Liver (tissue), 9 donors: Measurements from ENCODE around the gene RUSC2. TPM values are rescaled to one million over a fixed set of nuclear protein-coding genes. Genes with fewer than 3 reads are reported as not detected.

Experiments used
- DNase-seq: peaks from one replicate; pipeline ENCODE4 v3.0.0-alpha.2; 2017; ENCODE audit warnings: low spot score
- H3K27ac ChIP-seq, 2 donors: one replicate each; pipeline ENCODE4 v1.7.0; 2013; ENCODE audit warnings: inconsistent platforms in 2 of 2, low read length in 2 of 2, control low read depth in 1 of 2, low read depth in 1 of 2, mild to moderate bottlenecking in 1 of 2
- H3K27me3 ChIP-seq, 4 donors: one replicate each; pipeline versions ENCODE4 v1.6.1 to v1.7.0; 2013; ENCODE audit warnings: low read length in 3 of 4, inconsistent platforms in 1 of 4, mild to moderate bottlenecking in 1 of 4, moderate library complexity in 1 of 4; ENCODE audit not compliant: control insufficient read depth in 4 of 4, insufficient read depth in 4 of 4
- H3K36me3 ChIP-seq, 4 donors: one replicate each; pipeline versions ENCODE4 v1.6.1 to v1.7.0; 2013; ENCODE audit warnings: low read length in 3 of 4, mild to moderate bottlenecking in 3 of 4, low read depth in 1 of 4, moderate library complexity in 1 of 4; ENCODE audit not compliant: control insufficient read depth in 4 of 4, insufficient read depth in 3 of 4
- H3K4me1 ChIP-seq, 4 donors: one replicate each; pipeline versions ENCODE4 v1.6.1 to v1.7.0; 2013; ENCODE audit warnings: low read length in 3 of 4, mild to moderate bottlenecking in 3 of 4, moderate library complexity in 1 of 4; ENCODE audit not compliant: control insufficient read depth in 4 of 4, insufficient read depth in 4 of 4
- H3K4me3 ChIP-seq, 3 donors: one replicate each; pipeline versions ENCODE4 v1.6.1 to v1.7.0; 2013; ENCODE audit warnings: low read length in 3 of 3, control low read depth in 1 of 3, low read depth in 1 of 3, mild to moderate bottlenecking in 1 of 3
- H3K9ac ChIP-seq, 2 donors: one replicate each; pipeline ENCODE4 v1.7.0; 2013; ENCODE audit warnings: low read length in 2 of 2, mild to moderate bottlenecking in 2 of 2, moderate library complexity in 2 of 2, control low read depth in 1 of 2, low read depth in 1 of 2
- H3K9me3 ChIP-seq, 4 donors: one replicate each; pipeline versions ENCODE4 v1.6.1 to v1.7.0; 2013; ENCODE audit warnings: low read length in 3 of 4; ENCODE audit not compliant: control insufficient read depth in 4 of 4
- CTCF ChIP-seq: fragments of 150-350 bp; IDR thresholded peaks from 2 replicates; pipeline ENCODE4 v1.5.1; 2017; ENCODE audit warnings: improper control_type of control experiment, low read depth, low read length; ENCODE audit not compliant: missing input control
- EGR1 ChIP-seq, 2 donors: IDR thresholded peaks; 2 replicates each; pipeline ENCODE4 v1.6.1; 2016 to 2018; ENCODE audit warnings: antibody characterized with exemption in 2 of 2, low read depth in 2 of 2
- FOXA1 ChIP-seq: IDR thresholded peaks from 2 replicates; pipeline ENCODE4 v1.6.1; 2016; ENCODE audit warnings: antibody characterized with exemption
- FOXA2 ChIP-seq: IDR thresholded peaks from 2 replicates; pipeline ENCODE4 v1.6.1; 2016; ENCODE audit warnings: antibody characterized with exemption
- GABPA ChIP-seq, 2 donors: IDR thresholded peaks in 1 of 2; conservative IDR thresholded peaks in 1 of 2; 2 replicates each; pipeline ENCODE4 v1.6.1; 2016; ENCODE audit warnings: antibody characterized with exemption in 2 of 2, mild to moderate bottlenecking in 1 of 2, moderate library complexity in 1 of 2
- HNF4G ChIP-seq: IDR thresholded peaks from 2 replicates; pipeline ENCODE4 v1.6.1; 2016; ENCODE audit warnings: antibody characterized with exemption
- NR2F2 ChIP-seq: IDR thresholded peaks from 2 replicates; pipeline ENCODE4 v1.6.1; 2016; ENCODE audit warnings: antibody characterized with exemption
- RAD21 ChIP-seq, 2 donors: IDR thresholded peaks; 2 replicates each; pipeline ENCODE4 v1.6.1; 2016; ENCODE audit warnings: antibody characterized with exemption in 2 of 2, mild to moderate bottlenecking in 2 of 2
- RXRA ChIP-seq, 2 donors: IDR thresholded peaks; 2 replicates each; pipeline ENCODE4 v1.6.1; 2017 to 2018; ENCODE audit warnings: antibody characterized with exemption in 2 of 2, mild to moderate bottlenecking in 1 of 2
- SP1 ChIP-seq: IDR thresholded peaks from 2 replicates; pipeline ENCODE4 v1.6.1; 2018; ENCODE audit warnings: antibody characterized with exemption, mild to moderate bottlenecking
- TAF1 ChIP-seq: conservative IDR thresholded peaks from 2 replicates; pipeline ENCODE4 v1.6.1; 2016; ENCODE audit warnings: antibody characterized with exemption, mild to moderate bottlenecking
- YY1 ChIP-seq: IDR thresholded peaks from 2 replicates; pipeline ENCODE4 v1.6.1; 2016; ENCODE audit warnings: antibody characterized with exemption, mild to moderate bottlenecking
- WGBS: extraction: QIAGEN DNeasy Blood & Tissue Kit; methylation state at CpG from one replicate; pipeline ENCODE4 v1.1.7; 2013; 5-methylcytosine and 5-hydroxymethylcytosine counted together
- polyA plus RNA-seq, 2 donors: library from polyadenylated mRNA; stranded (reverse) in 1 of 2; unstranded in 1 of 2; fragments of 200-250 nt in 1 of 2; fragments of >200 nt in 1 of 2; fragmentation: Nextera tagmentation in 1 of 2; extraction: Ambion mirVana in 1 of 2; gene quantifications; one replicate each; pipeline versions ENCODE4 v1.2.1 to v1.2.3, GENCODE V29; 2013 to 2015
- total RNA-seq, 2 donors: library from RNA; depleted of rRNA; stranded (reverse); fragments of >200 nt; gene quantifications; one replicate each; pipeline ENCODE4 v1.2.3, GENCODE V29; 2014
- TF ChIP-seq, protein P1 (sequence below): IDR thresholded peaks from 2 replicates; pipeline ENCODE4 v1.6.1; 2016; ENCODE audit warnings: antibody characterized with exemption
- TF ChIP-seq, protein P2 (sequence below): IDR thresholded peaks from 2 replicates; pipeline ENCODE4 v1.6.1; 2016; ENCODE audit warnings: antibody characterized with exemption, mild to moderate bottlenecking
- TF ChIP-seq, protein P3 (sequence below): IDR thresholded peaks from 2 replicates; pipeline ENCODE4 v1.6.1; 2016; ENCODE audit warnings: antibody characterized with exemption
- donor health status: healthy.
- donor health status: healthy.
- donor health status: healthy.
- donor health status: healthy.
- donor health status: healthy.

The RUSC2 gene
- total and polyA plus RNA-seq, 4 donors, result 2.1 to 6.3 (median 4.3) TPM

GRCh38 chr9:35453786-35454185 lies 36.1 kb upstream of the RUSC2 start:
- 93% methylated on average over 2 of the region's 2 CpGs for WGBS
- no peak overlapping the region for H3K9ac ChIP-seq

More at GRCh38 chr9:35453786-35454185, 36.1 kb upstream of the RUSC2 start:
- H3K27ac ChIP-seq, result no peak overlapping the region
- peaks cover 0 to 3% (median 0%) of the 10 kb centered on the region in 4 donors for H3K9me3 ChIP-seq
- DNase-seq, result no peak
- H3K27me3 ChIP-seq, result no peaks in the 10 kb centered on the region
- TF ChIP-seq TAF1 (no peak), EGR1 (IDR thresholded peaks at IDR 0.05; ENCODE audit: low read depth in 2 of 2) (no peak), FOXA2 (no peak), NR2F2 (no peak), RXRA (IDR thresholded peaks at IDR 0.05) (no peak), YY1 (no peak), GABPA (IDR thresholded peaks at IDR 0.05 in 1 of 2, conservative IDR thresholded peaks at IDR 0.05 in 1 of 2) (no peak), SP1 (no peak), FOXA1 (no peak), RAD21 (IDR thresholded peaks at IDR 0.05) (no peak), HNF4G (no peak), CTCF (no peak)
- TF ChIP-seq, protein P1, sequence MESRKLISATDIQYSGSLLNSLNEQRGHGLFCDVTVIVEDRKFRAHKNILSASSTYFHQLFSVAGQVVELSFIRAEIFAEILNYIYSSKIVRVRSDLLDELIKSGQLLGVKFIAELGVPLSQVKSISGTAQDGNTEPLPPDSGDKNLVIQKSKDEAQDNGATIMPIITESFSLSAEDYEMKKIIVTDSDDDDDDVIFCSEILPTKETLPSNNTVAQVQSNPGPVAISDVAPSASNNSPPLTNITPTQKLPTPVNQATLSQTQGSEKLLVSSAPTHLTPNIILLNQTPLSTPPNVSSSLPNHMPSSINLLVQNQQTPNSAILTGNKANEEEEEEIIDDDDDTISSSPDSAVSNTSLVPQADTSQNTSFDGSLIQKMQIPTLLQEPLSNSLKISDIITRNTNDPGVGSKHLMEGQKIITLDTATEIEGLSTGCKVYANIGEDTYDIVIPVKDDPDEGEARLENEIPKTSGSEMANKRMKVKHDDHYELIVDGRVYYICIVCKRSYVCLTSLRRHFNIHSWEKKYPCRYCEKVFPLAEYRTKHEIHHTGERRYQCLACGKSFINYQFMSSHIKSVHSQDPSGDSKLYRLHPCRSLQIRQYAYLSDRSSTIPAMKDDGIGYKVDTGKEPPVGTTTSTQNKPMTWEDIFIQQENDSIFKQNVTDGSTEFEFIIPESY, result no peak
- TF ChIP-seq, protein P2, sequence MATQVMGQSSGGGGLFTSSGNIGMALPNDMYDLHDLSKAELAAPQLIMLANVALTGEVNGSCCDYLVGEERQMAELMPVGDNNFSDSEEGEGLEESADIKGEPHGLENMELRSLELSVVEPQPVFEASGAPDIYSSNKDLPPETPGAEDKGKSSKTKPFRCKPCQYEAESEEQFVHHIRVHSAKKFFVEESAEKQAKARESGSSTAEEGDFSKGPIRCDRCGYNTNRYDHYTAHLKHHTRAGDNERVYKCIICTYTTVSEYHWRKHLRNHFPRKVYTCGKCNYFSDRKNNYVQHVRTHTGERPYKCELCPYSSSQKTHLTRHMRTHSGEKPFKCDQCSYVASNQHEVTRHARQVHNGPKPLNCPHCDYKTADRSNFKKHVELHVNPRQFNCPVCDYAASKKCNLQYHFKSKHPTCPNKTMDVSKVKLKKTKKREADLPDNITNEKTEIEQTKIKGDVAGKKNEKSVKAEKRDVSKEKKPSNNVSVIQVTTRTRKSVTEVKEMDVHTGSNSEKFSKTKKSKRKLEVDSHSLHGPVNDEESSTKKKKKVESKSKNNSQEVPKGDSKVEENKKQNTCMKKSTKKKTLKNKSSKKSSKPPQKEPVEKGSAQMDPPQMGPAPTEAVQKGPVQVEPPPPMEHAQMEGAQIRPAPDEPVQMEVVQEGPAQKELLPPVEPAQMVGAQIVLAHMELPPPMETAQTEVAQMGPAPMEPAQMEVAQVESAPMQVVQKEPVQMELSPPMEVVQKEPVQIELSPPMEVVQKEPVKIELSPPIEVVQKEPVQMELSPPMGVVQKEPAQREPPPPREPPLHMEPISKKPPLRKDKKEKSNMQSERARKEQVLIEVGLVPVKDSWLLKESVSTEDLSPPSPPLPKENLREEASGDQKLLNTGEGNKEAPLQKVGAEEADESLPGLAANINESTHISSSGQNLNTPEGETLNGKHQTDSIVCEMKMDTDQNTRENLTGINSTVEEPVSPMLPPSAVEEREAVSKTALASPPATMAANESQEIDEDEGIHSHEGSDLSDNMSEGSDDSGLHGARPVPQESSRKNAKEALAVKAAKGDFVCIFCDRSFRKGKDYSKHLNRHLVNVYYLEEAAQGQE, result no peak
- TF ChIP-seq, protein P3, sequence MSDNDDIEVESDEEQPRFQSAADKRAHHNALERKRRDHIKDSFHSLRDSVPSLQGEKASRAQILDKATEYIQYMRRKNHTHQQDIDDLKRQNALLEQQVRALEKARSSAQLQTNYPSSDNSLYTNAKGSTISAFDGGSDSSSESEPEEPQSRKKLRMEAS, result no peak
- no peaks in the 10 kb centered on the region for H3K36me3 ChIP-seq
- H3K4me1 ChIP-seq, result no peaks in the 10 kb centered on the region
- H3K4me3 ChIP-seq, result no peak overlapping the region
